BE2C (cell line): ENCODE data around the gene MPRIP.

ENCODE experiments used
- DNase-seq: peaks from one replicate; pipeline ENCODE4 v3.0.0-alpha.2; 2020
- H3K27me3 ChIP-seq: fragments of 250-450 bp; sonication (Bioruptor Pico); 2 replicates; pipeline ENCODE4 v1.5.1; 2020; ENCODE audit warnings: mild to moderate bottlenecking
- H3K36me3 ChIP-seq: fragments of 250-450 bp; sonication (Bioruptor Pico); 2 replicates; pipeline ENCODE4 v1.5.1; 2020; ENCODE audit warnings: mild to moderate bottlenecking
- H3K4me1 ChIP-seq: fragments of 250-450 bp; sonication (Bioruptor Pico); 2 replicates; pipeline ENCODE4 v1.5.1; 2020
- H3K4me3 ChIP-seq: 2 replicates; pipeline ENCODE4 v1.5.1; 2011; ENCODE audit warnings: low read depth, low read length
- H3K9me3 ChIP-seq: fragments of 250-450 bp; sonication (Bioruptor Pico); 2 replicates; pipeline ENCODE4 v1.5.1; 2020
- TF ChIP-seq, protein P1 (sequence below): IDR thresholded peaks from 2 replicates; pipeline ENCODE4 v1.5.1; 2012; ENCODE audit warnings: mild to moderate bottlenecking, low read depth, low read length

The MPRIP gene

DNA sequence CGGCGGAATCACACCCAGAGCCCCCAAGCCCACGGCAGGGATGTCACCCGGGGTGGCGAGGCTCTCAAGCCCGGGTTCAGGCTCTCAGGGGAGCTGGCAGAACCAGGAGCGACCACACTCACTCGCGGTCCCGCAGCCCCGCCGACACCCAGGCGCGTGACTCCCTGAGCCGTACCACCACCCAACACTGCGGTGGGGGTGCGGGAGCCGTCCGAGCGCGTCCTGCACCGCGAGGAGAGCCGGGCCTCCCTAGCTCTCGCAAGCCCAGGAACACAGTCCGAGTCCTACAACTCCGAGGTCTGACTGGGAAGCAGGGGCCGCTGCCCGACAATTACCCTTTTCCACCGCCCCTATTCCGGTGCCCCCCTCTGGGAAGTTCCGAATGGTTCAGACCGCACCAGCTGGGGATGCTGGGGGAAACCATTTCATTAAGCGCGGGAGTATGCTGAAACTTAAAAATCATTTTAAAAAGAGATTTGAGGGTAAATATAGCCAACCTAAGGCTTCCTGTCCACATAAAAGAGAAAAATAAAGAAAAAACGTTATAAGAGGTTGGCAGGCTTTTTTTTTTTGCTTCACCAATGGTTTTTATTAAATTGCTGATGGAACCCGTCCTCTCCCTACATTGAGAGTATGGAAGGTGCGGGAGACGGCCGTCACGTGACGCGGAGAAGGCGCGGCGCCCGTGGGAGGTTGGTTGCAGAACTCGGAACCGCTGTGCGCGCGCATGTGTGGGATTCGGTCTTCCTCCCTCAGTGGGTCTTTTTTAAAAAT, 195.0 kb downstream of the MPRIP start, which contains the start of gene FLCN:
FLCN (minus strand) TSS at position 143 of the 774 bp plus-strand sequence. CDS start 9,031 bp downstream, outside the sequence.
- H3K27me3 ChIP-seq, result no peaks in the 10 kb centered on the region
- TF ChIP-seq, protein P1, sequence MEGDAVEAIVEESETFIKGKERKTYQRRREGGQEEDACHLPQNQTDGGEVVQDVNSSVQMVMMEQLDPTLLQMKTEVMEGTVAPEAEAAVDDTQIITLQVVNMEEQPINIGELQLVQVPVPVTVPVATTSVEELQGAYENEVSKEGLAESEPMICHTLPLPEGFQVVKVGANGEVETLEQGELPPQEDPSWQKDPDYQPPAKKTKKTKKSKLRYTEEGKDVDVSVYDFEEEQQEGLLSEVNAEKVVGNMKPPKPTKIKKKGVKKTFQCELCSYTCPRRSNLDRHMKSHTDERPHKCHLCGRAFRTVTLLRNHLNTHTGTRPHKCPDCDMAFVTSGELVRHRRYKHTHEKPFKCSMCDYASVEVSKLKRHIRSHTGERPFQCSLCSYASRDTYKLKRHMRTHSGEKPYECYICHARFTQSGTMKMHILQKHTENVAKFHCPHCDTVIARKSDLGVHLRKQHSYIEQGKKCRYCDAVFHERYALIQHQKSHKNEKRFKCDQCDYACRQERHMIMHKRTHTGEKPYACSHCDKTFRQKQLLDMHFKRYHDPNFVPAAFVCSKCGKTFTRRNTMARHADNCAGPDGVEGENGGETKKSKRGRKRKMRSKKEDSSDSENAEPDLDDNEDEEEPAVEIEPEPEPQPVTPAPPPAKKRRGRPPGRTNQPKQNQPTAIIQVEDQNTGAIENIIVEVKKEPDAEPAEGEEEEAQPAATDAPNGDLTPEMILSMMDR, result no peak
- H3K4me1 ChIP-seq, result no peaks in the 10 kb centered on the region
- DNase-seq, result peak; percentile 76
- no peaks in the 10 kb centered on the region for H3K9me3 ChIP-seq
- peak within 1 kb of the TSS; percentile 78 for H3K4me3 ChIP-seq
- H3K36me3 ChIP-seq, result no peaks in the 10 kb centered on the region; the same call in 1 of the 2 replicates

DNA sequence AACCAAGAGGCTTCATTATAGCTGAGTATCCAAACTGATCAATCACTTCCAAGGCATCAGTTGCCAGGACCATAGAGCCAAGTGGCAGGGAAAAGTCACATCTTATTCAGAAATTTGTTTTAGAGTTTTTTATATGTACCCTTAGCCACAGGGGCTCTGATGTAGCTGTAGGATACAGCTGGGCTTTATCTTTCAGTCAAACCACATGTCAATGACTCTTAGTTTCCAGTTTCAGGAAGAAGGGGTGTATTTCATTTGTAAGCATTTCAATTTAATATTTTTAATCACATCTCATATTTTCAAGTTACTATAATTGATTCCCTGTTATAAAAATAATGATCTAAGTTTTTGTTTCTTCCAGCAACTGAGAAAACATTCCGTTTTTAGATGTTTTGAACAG, 197.6 kb downstream of the MPRIP start:
- no peak for DNase-seq
- H3K36me3 ChIP-seq, result no peaks in the 10 kb centered on the region; the same call in 1 of the 2 replicates
- no peaks in the 10 kb centered on the region for H3K27me3 ChIP-seq
- H3K9me3 ChIP-seq, result no peaks in the 10 kb centered on the region
- TF ChIP-seq, protein P1, result no peak
- H3K4me1 ChIP-seq, result no peaks in the 10 kb centered on the region
- no peak overlapping the region for H3K4me3 ChIP-seq

DNA sequence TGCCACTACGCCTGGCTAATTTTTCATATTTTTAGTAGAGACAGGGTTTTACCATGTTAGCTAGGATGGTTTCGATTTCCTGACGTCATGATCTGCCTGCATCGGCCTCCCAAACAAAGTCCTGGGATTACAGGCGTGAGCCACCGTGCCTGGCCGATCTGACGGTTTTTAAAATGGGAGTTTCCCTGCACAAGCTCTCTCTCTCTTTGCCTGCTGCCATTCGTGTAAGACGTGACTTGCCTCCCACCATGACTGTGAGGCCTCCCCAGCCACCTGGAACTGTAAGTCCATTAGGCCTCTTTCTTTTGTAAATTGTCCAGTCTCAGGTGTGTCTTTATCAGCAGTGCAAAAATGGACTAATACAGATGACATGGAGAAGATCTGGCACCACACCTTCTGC, 199.4 kb downstream of the MPRIP start:
- Histone ChIP-seq H3K4me3 (no peak overlapping the region), H3K9me3 (no peaks in the 10 kb centered on the region), H3K4me1 (no peaks in the 10 kb centered on the region), H3K36me3 (no peaks in the 10 kb centered on the region; the same call in 1 of the 2 replicates), H3K27me3 (no peaks in the 10 kb centered on the region)
- DNase-seq, result no peak
- TF ChIP-seq, protein P1, result no peak

DNA sequence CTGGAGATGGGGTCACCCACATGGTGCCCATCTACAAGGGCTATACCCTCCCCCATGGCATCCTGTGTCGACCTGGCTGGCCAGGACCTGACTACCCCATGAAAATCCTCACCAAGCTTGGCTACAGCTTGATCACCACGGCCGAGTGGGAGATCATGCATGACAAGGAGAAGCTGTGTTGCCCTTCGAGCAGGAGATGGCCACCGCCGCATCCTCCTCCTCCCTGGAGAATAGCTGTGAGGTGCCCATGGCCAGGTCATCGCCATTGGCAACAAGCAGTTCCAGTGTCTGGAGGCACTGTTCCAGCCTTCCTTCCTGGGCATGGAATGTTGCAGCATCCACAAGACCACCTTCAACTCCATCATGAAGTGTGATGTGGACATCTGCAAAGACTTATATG, 200.0 kb downstream of the MPRIP start:
- TF ChIP-seq, protein P1, result no peak
- H3K36me3 ChIP-seq, result no peaks in the 10 kb centered on the region

More for the DNA sequence above, 200.0 kb downstream of the MPRIP start:
- Histone ChIP-seq H3K27me3 (no peaks in the 10 kb centered on the region), H3K4me1 (no peaks in the 10 kb centered on the region), H3K9me3 (no peaks in the 10 kb centered on the region), H3K4me3 (no peak overlapping the region)
- no peak for DNase-seq
